ENCODE results near the gene MRPL36.

GRCh38 chr5:1785984-1786383 lies 13.7 kb downstream of the MRPL36 start:
- no peak for TF ChIP-seq CTCF (IDR thresholded peaks at IDR 0.05)
- no peak for TF ChIP-seq ZFX (IDR thresholded peaks at IDR 0.05; ENCODE audit: borderline replicate concordance)
